SU-DHL-6 (cell line): ENCODE measurements around the gene HOTAIR.

Experiments
- H2AFZ ChIP-seq: fragments of 200-600 bp; sonication (generic); 2 replicates; pipeline ENCODE4 v1.6.1; 2014; ENCODE audit warnings: low read depth, mild to moderate bottlenecking, moderate library complexity, mixed read lengths, antibody characterized with exemption, low read length; ENCODE audit not compliant: severe bottlenecking
- H3F3A ChIP-seq: fragments of 200-600 bp; shearing (Covaris generic); 2 replicates; pipeline ENCODE4 v1.6.0; 2016; ENCODE audit warnings: antibody characterized with exemption, mild to moderate bottlenecking; ENCODE audit not compliant: insufficient read depth
- H3K27ac ChIP-seq: fragments of 200-600 bp; sonication (generic); 2 replicates; pipeline ENCODE4 v1.5.1; 2016; ENCODE audit warnings: low read depth, mild to moderate bottlenecking, low read length, moderate library complexity, mixed read lengths
- H3K27me3 ChIP-seq: fragments of 200-600 bp; sonication (generic), shearing (Covaris generic); 2 replicates; pipeline ENCODE4 v1.6.0; 2014; ENCODE audit warnings: mild to moderate bottlenecking, low read length
- H3K36me3 ChIP-seq: fragments of 200-600 bp; sonication (generic); 2 replicates; pipeline ENCODE4 v1.6.1; 2014; ENCODE audit warnings: mild to moderate bottlenecking, low read length, mixed read lengths
- H3K4me2 ChIP-seq: fragments of 300-600, 200-600 bp; shearing (Covaris generic), sonication (generic); 2 replicates; pipeline ENCODE4 v1.6.0; 2014; ENCODE audit warnings: low read length, low read depth, mild to moderate bottlenecking; ENCODE audit not compliant: poor library complexity, severe bottlenecking
- H3K4me3 ChIP-seq: fragments of 200-600 bp; sonication (generic); 2 replicates; pipeline ENCODE4 v1.5.1; 2014; ENCODE audit warnings: antibody characterized with exemption, low read length, mild to moderate bottlenecking, mixed read lengths; ENCODE audit not compliant: insufficient read depth, poor library complexity, severe bottlenecking
- H3K79me2 ChIP-seq: fragments of 200-600 bp; sonication (generic); 2 replicates; pipeline ENCODE4 v1.6.1; 2014; ENCODE audit warnings: mild to moderate bottlenecking, low read length, moderate library complexity; ENCODE audit not compliant: insufficient read depth
- H3K9ac ChIP-seq: fragments of 200-600 bp; sonication (generic); 2 replicates; pipeline ENCODE4 v1.7.0; 2014; ENCODE audit warnings: mild to moderate bottlenecking, low read length
- H3K9me2 ChIP-seq: fragments of 200-600 bp; sonication (generic); replicated peaks from 2 replicates; pipeline ENCODE4 v1.6.1; 2014; ENCODE audit warnings: low read length; ENCODE audit not compliant: insufficient read depth
- H3K9me3 ChIP-seq: fragments of 200-600 bp; sonication (generic); 2 replicates; pipeline ENCODE4 v1.6.1; 2014; ENCODE audit warnings: low read length, mixed read lengths; ENCODE audit not compliant: insufficient read depth
- H4K20me1 ChIP-seq: fragments of 200-600 bp; sonication (generic); 2 replicates; pipeline ENCODE4 v1.6.1; 2014; ENCODE audit warnings: low read depth, mild to moderate bottlenecking, antibody characterized with exemption, low read length, moderate library complexity, mixed read lengths
- CTCF ChIP-seq: fragments of 200-600 bp; sonication (generic); IDR thresholded peaks from one replicate; pipeline ENCODE4 v1.5.1; 2017; ENCODE audit warnings: antibody characterized with exemption, mild to moderate bottlenecking, low read length, moderate library complexity; ENCODE audit not compliant: insufficient read depth, poor library complexity, severe bottlenecking
- EZH2phosphoT487 ChIP-seq: fragments of 200-600 bp; sonication (generic), shearing (Covaris generic); conservative IDR thresholded peaks from 2 replicates; pipeline ENCODE4 v1.6.1; 2018; ENCODE audit warnings: mild to moderate bottlenecking, antibody characterized with exemption, low read length, moderate library complexity, mixed read lengths

Gene HOTAIR

DNA sequence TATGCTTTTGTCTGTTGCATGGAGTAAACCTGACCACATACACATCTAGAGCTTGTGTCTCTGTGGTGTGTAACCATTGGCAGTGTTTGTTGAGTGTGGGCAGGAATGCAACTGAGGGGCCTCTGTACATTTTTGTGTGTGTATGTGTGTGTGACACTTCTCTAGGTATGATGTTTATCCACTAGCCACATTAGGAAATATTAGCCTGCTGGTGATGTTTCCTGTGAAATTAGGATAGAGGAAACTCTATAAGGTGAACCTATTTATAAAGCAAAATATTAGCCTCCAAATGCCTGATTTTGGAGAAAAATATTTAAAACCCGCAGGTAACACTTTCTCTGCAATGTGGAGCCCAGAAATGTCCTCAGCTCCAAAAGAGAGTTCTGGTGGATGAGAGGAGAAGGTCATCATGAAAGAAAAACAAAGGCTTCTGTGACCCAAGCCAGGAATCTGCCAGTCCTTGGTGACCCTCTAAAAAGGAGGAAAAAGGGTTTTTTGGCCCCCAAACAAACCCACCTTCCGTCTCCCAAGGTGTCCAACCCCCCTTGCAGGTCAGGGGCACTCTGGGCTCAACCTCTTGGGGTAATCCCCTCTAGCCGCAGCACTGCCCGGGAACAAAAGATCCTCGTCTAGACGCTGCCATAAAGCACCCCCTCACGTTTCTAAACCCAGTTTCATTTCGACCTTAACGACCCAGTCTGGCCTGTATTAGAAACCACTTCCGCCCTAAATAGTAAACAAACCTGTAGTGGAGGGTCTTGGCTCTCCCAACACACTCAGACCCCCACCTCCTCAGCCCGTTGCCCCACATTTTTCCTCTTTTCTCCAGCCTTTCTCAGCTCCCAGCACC, 3.1 kb upstream of the HOTAIR start:
- Histone ChIP-seq H3K79me2 (no peaks in the 10 kb centered on the region), H4K20me1 (no peaks in the 10 kb centered on the region), H3K9ac (no peak overlapping the region), H3K27me3 (no peaks in the 10 kb centered on the region), H3K4me3 (no peak overlapping the region), H2AFZ (no peak overlapping the region), H3K4me2 (no peak overlapping the region), H3F3A (no peaks in the 10 kb centered on the region), H3K36me3 (no peaks in the 10 kb centered on the region), H3K27ac (no peak overlapping the region), H3K9me2 (no peaks in the 10 kb centered on the region), H3K9me3 (no peaks in the 10 kb centered on the region)
- no peak for TF ChIP-seq EZH2phosphoT487
- TF ChIP-seq CTCF = no peak

- no peak overlapping the region for H3K9ac ChIP-seq
- H3K9me3 ChIP-seq = no peaks in the 10 kb centered on the region
- no peaks in the 10 kb centered on the region for H3K36me3 ChIP-seq
- no peak overlapping the region for H3K4me2 ChIP-seq
- no peak overlapping the region for H2AFZ ChIP-seq
- H3K79me2 ChIP-seq = no peaks in the 10 kb centered on the region
- H3K4me3 ChIP-seq = no peak overlapping the region
- TF ChIP-seq CTCF (no peak), EZH2phosphoT487 (no peak)
- no peaks in the 10 kb centered on the region for H3K9me2 ChIP-seq
- no peak overlapping the region for H3K27ac ChIP-seq
- no peaks in the 10 kb centered on the region for H3F3A ChIP-seq
- no peaks in the 10 kb centered on the region for H4K20me1 ChIP-seq
- no peaks in the 10 kb centered on the region for H3K27me3 ChIP-seq
These were observed 2.3 kb upstream of the HOTAIR start for GRCh38 chr12:53976823-53977595.

- H3K9me2 ChIP-seq = no peaks in the 10 kb centered on the region
- no peaks in the 10 kb centered on the region for H3K9me3 ChIP-seq
- H3K36me3 ChIP-seq = no peaks in the 10 kb centered on the region
- no peak overlapping the region for H3K27ac ChIP-seq
- H3K9ac ChIP-seq = no peak overlapping the region
- no peaks in the 10 kb centered on the region for H3K27me3 ChIP-seq
- no peaks in the 10 kb centered on the region for H4K20me1 ChIP-seq
- no peak overlapping the region for H3K4me3 ChIP-seq
- no peak overlapping the region for H2AFZ ChIP-seq
- TF ChIP-seq CTCF (no peak), EZH2phosphoT487 (no peak)
- H3K4me2 ChIP-seq = no peak overlapping the region
- H3F3A ChIP-seq = no peaks in the 10 kb centered on the region
- no peaks in the 10 kb centered on the region for H3K79me2 ChIP-seq
These were observed 1.5 kb upstream of the HOTAIR start for GRCh38 chr12:53976172-53976822.
